Activated naive CD4-positive, alpha-beta T cell treated with anti-CD3 and anti-CD28 coated beads for 36 hours (primary cell): Measurements from ENCODE around the gene TMEM37. TPM values are rescaled to one million over a fixed set of nuclear protein-coding genes. Genes with fewer than 3 reads are reported as not detected.

Source experiments
- CTCF ChIA-PET: fragments of 350-600 bp; sonication (Branson Sonifier 250); formaldehyde crosslinking; loops from one replicate; lab custom pipeline; 2021; ENCODE audit warnings: antibody characterized with exemption; lab: Charles Lee
- DNase-seq: peaks from one replicate; pipeline ENCODE4 v3.0.0-alpha.2; 2020
- H3K27ac Mint-ChIP-seq: one replicate; pipeline ENCODE4 v1.8.0; 2021; ENCODE audit warnings: mild to moderate bottlenecking, mixed read lengths
- H3K27me3 Mint-ChIP-seq: one replicate; pipeline ENCODE4 v1.8.0; 2021; ENCODE audit warnings: low read depth, mixed read lengths
- H3K36me3 Mint-ChIP-seq: one replicate; pipeline ENCODE4 v1.8.0; 2021; ENCODE audit warnings: low read depth, mixed read lengths
- H3K4me1 Mint-ChIP-seq: one replicate; pipeline ENCODE4 v1.8.0; 2021; ENCODE audit warnings: low read depth, mixed read lengths
- H3K4me3 Mint-ChIP-seq: one replicate; pipeline ENCODE4 v1.8.0; 2021; ENCODE audit warnings: mild to moderate bottlenecking, moderate library complexity, mixed read lengths
- H3K9me3 Mint-ChIP-seq: one replicate; pipeline ENCODE4 v1.8.0; 2021; ENCODE audit warnings: mixed read lengths
- intact Hi-C: fragments of 100-400 bp; cut with micrococcal nuclease; formaldehyde crosslinking; loops from one replicate; pipeline ENCODE4 v1.15.1; 2023
- total RNA-seq, 2 experiments: library from RNA; stranded (reverse); gene quantifications; one replicate each; pipeline ENCODE4 v1.2.3, GENCODE V29; 2021

Gene TMEM37
- total RNA-seq, 2 experiments from 2014 or later = not detected

- Mint-ChIP-seq H3K27me3 (no peaks in the 10 kb centered on the region), H3K4me1 (no peaks in the 10 kb centered on the region), H3K27ac (no peak overlapping the region), H3K4me3 (no peak overlapping the region), H3K9me3 (no peaks in the 10 kb centered on the region), H3K36me3 (no peaks in the 10 kb centered on the region)
- DNase-seq = no peak
- CTCF ChIA-PET = interaction anchor here (0.6 kb wide), 1 partner anchor 451 kb away, joined by 3 read pairs; no protein-coding TSS in a partner anchor
- intact Hi-C loops = no loop called here
Observed at GRCh38 chr2:119487434-119488244, 56.0 kb downstream of the TMEM37 start.

Other genes with a start within 250 kb of the TMEM37 start
- under 1 TPM; 0.07 TPM for gene STEAP3, start 208.0 kb upstream of the TMEM37 start, total RNA-seq
- gene C2orf76, start 65.0 kb upstream of the TMEM37 start, total RNA-seq = 10 to 100 TPM in 1 of 2 experiments, 1 to 10 TPM in 1; 9.5 to 11.1 TPM
- 100 to 1,000 TPM; 133 to 134 TPM for gene DBI, start 64.9 kb upstream of the TMEM37 start, total RNA-seq
- gene SCTR, start 92.6 kb downstream of the TMEM37 start, total RNA-seq = not detected
- gene CFAP221, start 112.6 kb downstream of the TMEM37 start, total RNA-seq = not detected
- 10 to 100 TPM; 11.9 to 13.3 TPM for gene TMEM177, start 247.3 kb downstream of the TMEM37 start, total RNA-seq